Kidney (tissue), 14 donors: ENCODE results near the gene ALPP. TPM values are rescaled to one million over a fixed set of nuclear protein-coding genes. Genes with fewer than 3 reads are reported as not detected.

Experiments
- DNase-seq, 5 donors: peaks; one replicate each; pipeline ENCODE4 v3.0.0-alpha.2; 2013 to 2020
- FAIRE-seq: peaks from 2 replicates; lab custom pipeline; 2012; peaks lifted over from hg19 to GRCh38; lab: Jason Lieb, UNC
- H3K27ac ChIP-seq, 2 donors: one replicate each; pipeline ENCODE4 v1.7.0; 2013; ENCODE audit warnings: low read depth in 2 of 2, low read length in 2 of 2, inconsistent platforms in 1 of 2
- H3K27me3 ChIP-seq: one replicate; pipeline ENCODE4 v1.7.1; 2013; ENCODE audit warnings: low read length, inconsistent platforms; ENCODE audit not compliant: control insufficient read depth, insufficient read depth
- H3K36me3 ChIP-seq, 3 donors: one replicate each; pipeline versions ENCODE4 v1.7.0 to v1.7.1; 2013; ENCODE audit warnings: low read length in 3 of 3, control low read depth in 1 of 3, inconsistent platforms in 1 of 3; ENCODE audit not compliant: insufficient read depth in 3 of 3, control insufficient read depth in 2 of 3
- H3K4me1 ChIP-seq, 3 donors: one replicate each; pipeline versions ENCODE4 v1.7.0 to v1.7.1; 2013; ENCODE audit warnings: low read length in 3 of 3, inconsistent platforms in 1 of 3, low read depth in 1 of 3; ENCODE audit not compliant: control insufficient read depth in 2 of 3, insufficient read depth in 2 of 3
- H3K4me3 ChIP-seq, 3 donors: one replicate each; pipeline versions ENCODE4 v1.7.0 to v1.8.1; 2013; ENCODE audit warnings: low read length in 3 of 3, control low read depth in 1 of 3, inconsistent platforms in 1 of 3
- H3K9ac ChIP-seq, 3 donors: one replicate each; pipeline versions ENCODE4 v1.7.0 to v1.7.1; 2013; ENCODE audit warnings: low read length in 3 of 3, control low read depth in 1 of 3, inconsistent platforms in 1 of 3
- H3K9me3 ChIP-seq, 3 donors: one replicate each; pipeline versions ENCODE4 v1.7.0 to v1.7.1; 2013; ENCODE audit warnings: low read length in 3 of 3, control low read depth in 1 of 3, inconsistent platforms in 1 of 3; ENCODE audit not compliant: control insufficient read depth in 2 of 3, insufficient read depth in 1 of 3
- CTCF ChIP-seq: IDR thresholded peaks from 3 replicates; pipeline ENCODE4 v1.5.1; 2012; ENCODE audit warnings: mild to moderate bottlenecking, moderate library complexity, borderline replicate concordance; ENCODE audit not compliant: insufficient read depth; ENCODE audit errors: extremely low read depth
- intact Hi-C: fragments of 100-400 bp; cut with DNase I; formaldehyde crosslinking; loops from one replicate; pipeline ENCODE4 v1.11.1; 2022
- polyA plus RNA-seq: library from polyadenylated mRNA; stranded (reverse); fragments of 350-450 nt; fragmentation: Illumina TruSeq; extraction: RNeasy Lipid Tissue Mini Kit (QIAGEN cat#74804); gene quantifications from one replicate; pipeline ENCODE4 v1.2.3, GENCODE V29; 2014; ENCODE audit warnings: low read depth, low replicate concordance; ENCODE audit not compliant: insufficient read depth
- total RNA-seq: library from RNA; stranded (reverse); fragmentation: NEBNext Ultra II Directional; extraction: Animal tissue kit (Norgen Biotek cat#: 25700); gene quantifications from one replicate; pipeline ENCODE4 v1.2.1, GENCODE V29; 2021
- donor health status: control.
- donor health status: control.
- donor health status: control.
- donor health status: control.
- donor health status: control.
- donor health status: DM: yes; HTN: yes; CAD: no.
- donor health status: Normal renal cell carcinoma (clear cell type).

ALPP gene
- total and polyA plus RNA-seq, 2 donors from 2014 or later, result not detected

GRCh38 chr2:232417489-232417888, 38.9 kb downstream of the ALPP start:
- no peak for TF ChIP-seq CTCF
- Histone ChIP-seq H3K27me3 (peaks cover 27% of the 10 kb centered on the region), H3K27ac (no peak overlapping the region), H3K9me3 (peaks cover 0 to 6% (median 0%) of the 10 kb centered on the region in 3 donors), H3K4me1 (peaks cover 0 to 15% (median 0%) of the 10 kb centered on the region in 3 donors), H3K9ac (no peak overlapping the region), H3K4me3 (no peak overlapping the region), H3K36me3 (no peaks in the 10 kb centered on the region)
- no peak for FAIRE-seq
- intact Hi-C loops, result no loop called here
- DNase-seq, result no peak

GRCh38 chr2:232418056-232418455, 39.5 kb downstream of the ALPP start:
- Histone ChIP-seq H3K36me3 (no peaks in the 10 kb centered on the region), H3K9me3 (peaks cover 0 to 9% (median 0%) of the 10 kb centered on the region in 3 donors), H3K4me3 (no peak overlapping the region), H3K4me1 (peaks cover 0 to 15% (median 0%) of the 10 kb centered on the region in 3 donors), H3K27me3 (peaks cover 24% of the 10 kb centered on the region), H3K9ac (no peak overlapping the region), H3K27ac (no peak overlapping the region)
- DNase-seq, result peak in 1 of 5 donors; percentile 44
- FAIRE-seq, result no peak
- TF ChIP-seq CTCF, result no peak
- intact Hi-C loops, result no loop called here

GRCh38 chr2:232418466-232419244, 40.1 kb downstream of the ALPP start:
- H3K36me3 ChIP-seq, result no peaks in the 10 kb centered on the region
- FAIRE-seq (no peak), DNase-seq (peak in 4 of 5 donors; percentile 64 to 78 (median 75))
- peaks cover 0 to 9% (median 0%) of the 10 kb centered on the region in 3 donors for H3K9me3 ChIP-seq
- H3K9ac ChIP-seq, result no peak overlapping the region
- intact Hi-C loops, result no loop called here
- H3K27me3 ChIP-seq, result peaks cover 23% of the 10 kb centered on the region
- H3K4me3 ChIP-seq, result peak overlapping the region in 1 of 3 donors; percentile 21
- no peak overlapping the region for H3K27ac ChIP-seq
- TF ChIP-seq CTCF, result no peak
- H3K4me1 ChIP-seq, result peaks cover 0 to 15% (median 0%) of the 10 kb centered on the region in 3 donors
